DOHH2 (cell line): ENCODE data around the gene LZTR1.

Source experiments
- H3F3A ChIP-seq: fragments of 200-600 bp; sonication (generic), shearing (Covaris generic); 2 replicates; pipeline ENCODE4 v1.6.0; 2016; ENCODE audit warnings: antibody characterized with exemption, mild to moderate bottlenecking; ENCODE audit not compliant: control insufficient read depth, insufficient read depth
- H3K27ac ChIP-seq: fragments of 200-600 bp; sonication (generic); 2 replicates; pipeline ENCODE4 v1.5.1; 2014; ENCODE audit warnings: low read depth, mild to moderate bottlenecking, low read length, moderate library complexity
- H3K27me3 ChIP-seq: fragments of 200-600 bp; sonication (generic); 2 replicates; pipeline ENCODE4 v1.6.1; 2014; ENCODE audit warnings: mild to moderate bottlenecking, low read length, mixed read lengths; ENCODE audit not compliant: control insufficient read depth
- H3K36me3 ChIP-seq: fragments of 200-600 bp; sonication (generic); 2 replicates; pipeline ENCODE4 v1.6.1; 2014; ENCODE audit warnings: mild to moderate bottlenecking, low read length, moderate library complexity, mixed read lengths; ENCODE audit not compliant: control insufficient read depth
- H3K4me1 ChIP-seq: fragments of 200-600 bp; sonication (generic); 2 replicates; pipeline ENCODE4 v1.6.1; 2014; ENCODE audit warnings: mild to moderate bottlenecking, low read length, mixed read lengths; ENCODE audit not compliant: control insufficient read depth
- H3K4me2 ChIP-seq: fragments of 200-600 bp; sonication (generic); 2 replicates; pipeline ENCODE4 v1.6.0; 2014; ENCODE audit warnings: mild to moderate bottlenecking, low read length, moderate library complexity
- H3K4me3 ChIP-seq: fragments of 200-600 bp; sonication (generic); 2 replicates; pipeline ENCODE4 v1.5.1; 2014; ENCODE audit warnings: mild to moderate bottlenecking, low read length, mixed read lengths
- H3K79me2 ChIP-seq: fragments of 200-600 bp; sonication (generic); 2 replicates; pipeline ENCODE4 v1.6.1; 2014; ENCODE audit warnings: mild to moderate bottlenecking, low read length, mixed read lengths; ENCODE audit not compliant: control insufficient read depth
- H3K9me2 ChIP-seq: fragments of 200-600 bp; sonication (generic); replicated peaks from 2 replicates; pipeline ENCODE4 v1.6.1; 2014; ENCODE audit warnings: mild to moderate bottlenecking, low read length, mixed read lengths; ENCODE audit not compliant: control insufficient read depth
- H3K9me3 ChIP-seq: fragments of 200-600 bp; sonication (generic); 2 replicates; pipeline ENCODE4 v1.6.1; 2014; ENCODE audit warnings: antibody characterized with exemption, low read length, mixed read lengths; ENCODE audit not compliant: control insufficient read depth, insufficient read depth
- H4K20me1 ChIP-seq: fragments of 200-600 bp; sonication (generic); 2 replicates; pipeline ENCODE4 v1.6.0; 2014; ENCODE audit warnings: low read depth, mild to moderate bottlenecking, antibody characterized with exemption, low read length, moderate library complexity; ENCODE audit not compliant: control insufficient read depth, insufficient read depth
- EZH2phosphoT487 ChIP-seq: fragments of 200-600 bp; sonication (generic); IDR thresholded peaks from 2 replicates; pipeline ENCODE4 v1.6.1; 2017; ENCODE audit warnings: borderline replicate concordance, mild to moderate bottlenecking, antibody characterized with exemption, low read length, moderate library complexity, mixed read lengths
- TF ChIP-seq, protein P1 (sequence below): fragments of 200-600 bp; sonication (generic); IDR thresholded peaks from one replicate; pipeline ENCODE4 v1.5.1; 2014; ENCODE audit warnings: antibody characterized with exemption, mild to moderate bottlenecking, low read depth, low read length; ENCODE audit not compliant: poor library complexity, severe bottlenecking

The LZTR1 gene

DNA sequence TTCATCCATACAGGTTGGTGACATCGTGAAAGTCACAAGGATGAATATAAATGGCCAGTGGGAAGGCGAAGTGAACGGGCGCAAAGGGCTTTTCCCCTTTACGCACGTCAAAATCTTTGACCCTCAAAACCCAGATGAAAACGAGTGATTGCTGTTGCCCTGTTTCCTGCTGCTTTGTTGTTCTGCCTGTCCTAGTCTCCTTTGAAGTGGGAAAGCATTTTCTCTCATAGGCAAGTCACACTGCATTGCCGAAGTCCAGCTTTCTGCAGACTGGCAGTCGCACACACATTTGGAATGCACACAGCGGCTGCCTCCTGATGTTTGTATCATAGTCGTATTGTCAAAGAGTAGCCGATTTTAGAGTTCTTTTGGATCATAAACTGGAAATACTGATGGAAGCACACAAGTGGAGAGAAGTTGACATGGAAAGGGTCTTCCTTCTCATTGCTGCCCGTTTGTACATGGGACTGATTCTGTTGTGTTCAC is 32.4 kb upstream of the LZTR1 start:
- Histone ChIP-seq H3K9me2 (no peaks in the 10 kb centered on the region), H3K4me2 (no peak overlapping the region), H3K4me3 (no peak overlapping the region), H3K4me1 (no peaks in the 10 kb centered on the region), H3K79me2 (peaks cover 68% of the 10 kb centered on the region), H3K36me3 (peaks cover 75% of the 10 kb centered on the region), H3K9me3 (no peaks in the 10 kb centered on the region), H4K20me1 (peaks cover 11% of the 10 kb centered on the region), H3F3A (no peaks in the 10 kb centered on the region), H3K27me3 (no peaks in the 10 kb centered on the region), H3K27ac (no peak overlapping the region)
- TF ChIP-seq, protein P1, sequence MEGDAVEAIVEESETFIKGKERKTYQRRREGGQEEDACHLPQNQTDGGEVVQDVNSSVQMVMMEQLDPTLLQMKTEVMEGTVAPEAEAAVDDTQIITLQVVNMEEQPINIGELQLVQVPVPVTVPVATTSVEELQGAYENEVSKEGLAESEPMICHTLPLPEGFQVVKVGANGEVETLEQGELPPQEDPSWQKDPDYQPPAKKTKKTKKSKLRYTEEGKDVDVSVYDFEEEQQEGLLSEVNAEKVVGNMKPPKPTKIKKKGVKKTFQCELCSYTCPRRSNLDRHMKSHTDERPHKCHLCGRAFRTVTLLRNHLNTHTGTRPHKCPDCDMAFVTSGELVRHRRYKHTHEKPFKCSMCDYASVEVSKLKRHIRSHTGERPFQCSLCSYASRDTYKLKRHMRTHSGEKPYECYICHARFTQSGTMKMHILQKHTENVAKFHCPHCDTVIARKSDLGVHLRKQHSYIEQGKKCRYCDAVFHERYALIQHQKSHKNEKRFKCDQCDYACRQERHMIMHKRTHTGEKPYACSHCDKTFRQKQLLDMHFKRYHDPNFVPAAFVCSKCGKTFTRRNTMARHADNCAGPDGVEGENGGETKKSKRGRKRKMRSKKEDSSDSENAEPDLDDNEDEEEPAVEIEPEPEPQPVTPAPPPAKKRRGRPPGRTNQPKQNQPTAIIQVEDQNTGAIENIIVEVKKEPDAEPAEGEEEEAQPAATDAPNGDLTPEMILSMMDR: no peak
- TF ChIP-seq EZH2phosphoT487: no peak

DNA sequence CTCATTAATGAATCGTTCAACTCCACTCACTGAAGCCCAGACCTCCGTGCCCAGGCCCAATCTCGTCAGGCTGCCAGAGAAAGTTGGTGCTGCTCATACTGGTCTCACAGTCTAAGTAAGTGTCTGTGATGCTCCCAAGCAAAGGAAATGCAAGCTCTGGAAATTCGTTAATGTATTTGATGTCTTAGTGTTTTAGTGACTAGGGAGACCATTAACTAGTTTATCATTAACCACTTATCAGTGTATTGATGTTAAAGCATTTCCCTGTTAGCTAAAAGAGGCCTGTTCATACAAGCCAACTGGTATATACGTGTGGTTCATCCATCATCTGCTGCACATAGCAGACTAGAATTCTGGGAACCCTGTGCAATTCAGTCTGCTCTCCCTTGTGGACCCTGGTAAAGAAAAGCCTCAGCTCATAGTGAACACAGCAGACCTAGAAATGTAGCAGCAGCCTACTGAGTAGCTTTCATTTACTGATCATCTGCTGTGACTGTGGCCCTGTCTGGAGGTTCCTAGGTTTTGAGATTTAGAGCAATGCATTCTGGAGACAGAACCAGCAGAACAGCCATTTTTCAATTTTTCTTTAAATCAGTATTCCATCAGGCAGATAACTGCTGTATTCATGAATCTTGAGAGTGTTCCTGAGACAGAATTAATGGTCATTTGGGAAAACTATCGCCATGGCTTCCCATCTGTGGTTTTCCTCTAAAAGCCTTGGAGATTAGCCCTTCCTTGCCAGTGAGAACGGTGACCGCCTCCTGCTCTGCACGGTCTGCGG is 30.8 kb upstream of the LZTR1 start:
- peaks cover 52% of the 10 kb centered on the region for H3K79me2 ChIP-seq

DNA sequence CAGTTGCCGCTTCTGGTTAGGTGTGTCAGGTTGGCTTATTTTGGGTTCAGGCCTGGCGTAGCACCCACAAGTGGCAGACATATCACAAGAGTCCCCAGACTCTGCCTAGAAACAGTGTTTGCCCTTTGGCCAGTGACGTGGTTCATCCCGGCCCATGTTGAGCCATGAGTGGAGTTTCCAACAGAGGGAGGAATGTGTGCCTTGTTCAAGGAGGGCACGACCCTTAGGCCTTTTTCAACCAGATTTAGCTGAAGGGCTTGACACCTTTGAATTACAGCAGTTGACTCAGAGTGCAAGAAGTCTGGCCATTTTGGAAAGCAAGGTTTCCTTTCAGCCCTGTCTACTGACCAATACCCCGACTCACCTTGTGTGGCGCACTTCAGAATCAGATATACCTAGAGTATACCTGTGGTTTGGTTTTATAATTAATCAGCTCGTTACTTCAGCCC is 30.1 kb upstream of the LZTR1 start:
- peaks cover 11% of the 10 kb centered on the region for H4K20me1 ChIP-seq
- no peaks in the 10 kb centered on the region for H3K9me2 ChIP-seq
- H3F3A ChIP-seq: no peaks in the 10 kb centered on the region
- H3K27ac ChIP-seq: no peak overlapping the region
- peaks cover 60% of the 10 kb centered on the region for H3K36me3 ChIP-seq
- peaks cover 1% of the 10 kb centered on the region for H3K27me3 ChIP-seq
- peaks cover 46% of the 10 kb centered on the region for H3K79me2 ChIP-seq
- H3K4me2 ChIP-seq: no peak overlapping the region
- TF ChIP-seq, protein P1: no peak
- TF ChIP-seq EZH2phosphoT487: no peak
- no peaks in the 10 kb centered on the region; the same call in 1 of the 2 replicates for H3K4me1 ChIP-seq
- H3K9me3 ChIP-seq: no peaks in the 10 kb centered on the region
- H3K4me3 ChIP-seq: no peak overlapping the region

More for the DNA sequence above, 30.8 kb upstream of the LZTR1 start:
- H3K27ac ChIP-seq: no peak overlapping the region
- no peaks in the 10 kb centered on the region for H3K4me1 ChIP-seq
- no peak overlapping the region for H3K4me2 ChIP-seq
- no peaks in the 10 kb centered on the region for H3F3A ChIP-seq
- TF ChIP-seq, protein P1: no peak
- TF ChIP-seq EZH2phosphoT487: no peak
- H3K4me3 ChIP-seq: no peak overlapping the region
- peaks cover 11% of the 10 kb centered on the region for H4K20me1 ChIP-seq
- no peaks in the 10 kb centered on the region for H3K27me3 ChIP-seq
- H3K36me3 ChIP-seq: peaks cover 66% of the 10 kb centered on the region
- no peaks in the 10 kb centered on the region for H3K9me3 ChIP-seq
- no peaks in the 10 kb centered on the region for H3K9me2 ChIP-seq
